IPS-18c (cell line): ENCODE measurements around the gene MRFAP1.

Experiments used
- H3K4me3 ChIP-seq: 2 replicates; pipeline ENCODE4 v1.7.0; 2013; ENCODE audit warnings: low read depth, mild to moderate bottlenecking, low read length, moderate library complexity; ENCODE audit not compliant: insufficient read depth
- H3K9me3 ChIP-seq: one replicate; pipeline ENCODE4 v1.6.1; 2013; ENCODE audit warnings: mild to moderate bottlenecking, low read length, moderate library complexity; ENCODE audit not compliant: control insufficient read depth, insufficient read depth

Gene MRFAP1

DNA sequence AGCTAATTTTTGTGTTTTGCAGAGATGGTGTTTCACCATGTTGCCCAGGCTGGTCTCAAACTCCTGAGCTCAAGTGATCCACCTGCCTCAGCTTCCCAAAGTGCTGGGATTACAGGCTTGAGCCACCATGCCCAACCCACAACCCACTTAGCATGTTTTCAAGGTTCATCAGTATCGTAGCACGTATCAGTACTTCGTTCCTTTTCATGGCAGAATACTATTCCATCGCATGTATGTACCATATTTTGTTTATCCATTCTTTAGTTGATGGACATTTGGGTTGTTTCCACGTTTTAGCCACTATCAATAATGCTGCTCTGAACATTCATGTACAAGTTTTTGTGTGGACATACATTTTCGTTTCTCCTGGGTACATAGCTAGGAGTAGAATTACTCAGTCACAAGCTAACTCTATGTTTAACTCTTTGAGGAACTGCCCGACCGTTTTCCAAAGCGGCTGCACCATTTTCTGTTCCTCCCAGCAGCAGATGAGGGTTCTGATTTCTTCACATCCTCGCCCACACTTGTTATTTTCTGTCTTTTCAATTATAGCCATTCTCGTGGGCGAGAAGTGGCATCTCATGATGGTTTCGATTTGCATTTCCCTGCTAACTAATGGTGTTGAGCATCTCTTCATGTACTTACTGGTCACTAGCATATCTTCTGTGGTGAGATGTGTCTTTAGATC is 33.0 kb upstream of the MRFAP1 start:
- no peak overlapping the region for H3K4me3 ChIP-seq
- H3K9me3 ChIP-seq = peaks cover 3% of the 10 kb centered on the region

- Histone ChIP-seq H3K9me3 (peaks cover 3% of the 10 kb centered on the region), H3K4me3 (no peak overlapping the region)
These were observed 31.6 kb upstream of the MRFAP1 start for GRCh38 chr4:6608758-6609414.

- peaks cover 2% of the 10 kb centered on the region for H3K9me3 ChIP-seq
- no peak overlapping the region for H3K4me3 ChIP-seq
These were observed 30.9 kb upstream of the MRFAP1 start for GRCh38 chr4:6609415-6610079.

- H3K4me3 ChIP-seq = no peak overlapping the region
- no peaks in the 10 kb centered on the region for H3K9me3 ChIP-seq
These were observed 29.5 kb upstream of the MRFAP1 start for GRCh38 chr4:6610856-6611430.

GRCh38 chr4:6612961-6613675 is 27.4 kb upstream of the MRFAP1 start:
- Histone ChIP-seq H3K4me3 (no peak overlapping the region), H3K9me3 (no peaks in the 10 kb centered on the region)

GRCh38 chr4:6613676-6614651 is 26.5 kb upstream of the MRFAP1 start:
- no peaks in the 10 kb centered on the region for H3K9me3 ChIP-seq
- no peak overlapping the region for H3K4me3 ChIP-seq

GRCh38 chr4:6614701-6615230 is 25.7 kb upstream of the MRFAP1 start:
- Histone ChIP-seq H3K9me3 (no peaks in the 10 kb centered on the region), H3K4me3 (no peak overlapping the region)

- no peaks in the 10 kb centered on the region for H3K9me3 ChIP-seq
- H3K4me3 ChIP-seq = no peak overlapping the region
These were observed 24.1 kb upstream of the MRFAP1 start for GRCh38 chr4:6616087-6616995.

GRCh38 chr4:6617246-6617645 is 23.2 kb upstream of the MRFAP1 start:
- H3K4me3 ChIP-seq = no peak overlapping the region
- no peaks in the 10 kb centered on the region for H3K9me3 ChIP-seq

DNA sequence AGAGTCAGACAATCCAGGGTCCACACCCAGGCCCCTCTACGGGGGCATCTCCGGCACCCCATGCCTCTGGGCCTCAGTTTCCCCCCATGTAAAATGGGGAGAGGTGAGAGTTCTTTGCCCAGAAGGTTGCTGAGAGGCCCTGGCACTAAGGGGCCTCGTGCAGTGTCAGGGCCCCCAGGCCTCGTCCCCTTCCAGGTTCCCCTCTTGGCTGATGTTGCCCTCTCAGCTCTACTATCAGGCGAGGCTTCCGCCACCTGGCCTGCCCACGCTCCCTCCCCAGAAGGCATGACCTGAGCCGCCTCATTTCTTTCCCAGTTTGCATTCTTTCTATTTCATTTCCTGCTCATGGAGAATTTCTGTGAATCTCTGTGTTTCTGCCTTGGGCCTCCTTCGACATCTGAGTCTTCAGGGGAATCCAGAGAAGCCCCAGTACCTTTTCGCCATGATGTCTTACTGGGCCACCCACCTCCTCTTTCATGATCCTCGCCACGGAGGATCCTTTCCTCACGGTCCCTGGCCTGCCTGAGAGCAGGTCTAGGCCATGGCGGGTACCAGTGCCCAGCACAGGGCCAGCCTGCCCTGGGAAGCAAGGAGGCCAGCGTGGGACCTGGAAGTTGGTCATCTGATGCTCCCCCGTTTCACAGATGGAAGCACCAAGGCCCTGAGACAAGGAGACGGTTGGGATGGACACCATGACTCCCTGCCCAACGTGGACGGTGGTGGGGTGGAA is 21.9 kb upstream of the MRFAP1 start:
- H3K4me3 ChIP-seq = no peak overlapping the region
- no peaks in the 10 kb centered on the region for H3K9me3 ChIP-seq

- H3K9me3 ChIP-seq = no peaks in the 10 kb centered on the region
- H3K4me3 ChIP-seq = no peak overlapping the region
These were observed 21.4 kb upstream of the MRFAP1 start for GRCh38 chr4:6619116-6619465.

GRCh38 chr4:6619466-6620255 is 20.8 kb upstream of the MRFAP1 start:
- no peak overlapping the region for H3K4me3 ChIP-seq
- H3K9me3 ChIP-seq = no peaks in the 10 kb centered on the region

DNA sequence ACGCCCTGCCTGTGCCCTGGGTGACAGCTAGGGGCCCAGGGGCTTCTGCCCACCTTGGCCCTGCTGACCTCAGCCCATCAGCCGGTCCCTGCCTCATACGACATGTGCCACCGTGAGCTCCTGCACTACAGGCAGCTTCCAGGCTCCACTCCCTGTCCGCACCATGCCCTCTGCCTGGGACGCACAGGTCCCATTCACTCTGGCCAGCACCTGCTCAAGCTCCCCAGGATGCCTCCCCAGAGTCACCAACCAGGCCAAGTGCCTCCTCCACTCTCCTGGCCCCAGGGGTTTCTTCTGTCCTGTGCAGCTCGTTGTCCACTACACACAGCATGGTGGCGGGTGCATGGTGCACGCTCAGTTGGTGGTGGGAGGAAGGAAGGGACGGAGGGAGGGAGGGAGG is 20.2 kb upstream of the MRFAP1 start:
- Histone ChIP-seq H3K9me3 (no peaks in the 10 kb centered on the region), H3K4me3 (no peak overlapping the region)

GRCh38 chr4:6620891-6621555 is 19.5 kb upstream of the MRFAP1 start:
- H3K9me3 ChIP-seq = no peaks in the 10 kb centered on the region
- H3K4me3 ChIP-seq = no peak overlapping the region
